ENCODE measurements around the gene UBE2Q1. TPM values are rescaled to one million over a fixed set of nuclear protein-coding genes. Genes with fewer than 3 reads are reported as not detected.

The UBE2Q1 gene
- total RNA-seq, 1 experiment from 2014 or later, result 52.8 TPM

GRCh38 chr1:154572468-154573167, 14.2 kb upstream of the UBE2Q1 start:
- Histone ChIP-seq H3K79me2 (ENCODE audit: low read depth) (no peaks in the 10 kb centered on the region), H3K4me1 (replicated peaks; ENCODE audit: insufficient read depth) (no peaks in the 10 kb centered on the region), H3K9me2 (ENCODE audit: insufficient read depth) (no peaks in the 10 kb centered on the region), H2AFZ (no peak overlapping the region), H3F3A (ENCODE audit: insufficient read depth, low read depth) (no peaks in the 10 kb centered on the region), H3K27ac (no peak overlapping the region), H3K27me3 (ENCODE audit: insufficient read depth, low read depth) (peaks cover 63% of the 10 kb centered on the region), H3K4me3 (no peak overlapping the region), H3K36me3 (ENCODE audit: low read depth) (no peaks in the 10 kb centered on the region), H3K4me2 (no peak overlapping the region), H3K9me3 (ENCODE audit: insufficient read depth, low read depth) (no peaks in the 10 kb centered on the region), H4K20me1 (ENCODE audit: insufficient read depth) (no peaks in the 10 kb centered on the region)
- POLR2A ChIA-PET (ENCODE audit: unreplicated experiment), result no interaction called here
- CTCF ChIA-PET, result no interaction called here
- TF ChIP-seq CTCF (conservative IDR thresholded peaks at IDR 0.05) (no peak), EZH2 (IDR thresholded peaks at IDR 0.05; ENCODE audit: low read depth) (no peak)
- BruUV-seq (replicated peaks), result no TSS peak
- no peak for DNase-seq
- intact Hi-C loops (cut with micrococcal nuclease; ENCODE audit: unreplicated experiment), result no loop called here

- TF ChIP-seq CTCF (conservative IDR thresholded peaks at IDR 0.05), result no peak
- TF ChIP-seq EZH2 (IDR thresholded peaks at IDR 0.05; ENCODE audit: low read depth), result no peak
- intact Hi-C loops (cut with micrococcal nuclease; ENCODE audit: unreplicated experiment), result no loop called here
- Histone ChIP-seq H3K79me2 (ENCODE audit: low read depth) (no peaks in the 10 kb centered on the region), H3K36me3 (ENCODE audit: low read depth) (no peaks in the 10 kb centered on the region), H4K20me1 (ENCODE audit: insufficient read depth) (no peaks in the 10 kb centered on the region), H3K4me1 (replicated peaks; ENCODE audit: insufficient read depth) (no peaks in the 10 kb centered on the region), H3F3A (ENCODE audit: insufficient read depth, low read depth) (no peaks in the 10 kb centered on the region), H3K4me2 (no peak overlapping the region), H3K27ac (no peak overlapping the region), H3K9me2 (ENCODE audit: insufficient read depth) (no peaks in the 10 kb centered on the region), H2AFZ (no peak overlapping the region), H3K9me3 (ENCODE audit: insufficient read depth, low read depth) (no peaks in the 10 kb centered on the region), H3K4me3 (no peak overlapping the region), H3K27me3 (ENCODE audit: insufficient read depth, low read depth) (peaks cover 70% of the 10 kb centered on the region)
- no TSS peak for BruUV-seq (replicated peaks)
- POLR2A ChIA-PET (ENCODE audit: unreplicated experiment), result no interaction called here
- CTCF ChIA-PET, result no interaction called here
- DNase-seq, result no peak
Measured at GRCh38 chr1:154571964-154572288, 13.5 kb upstream of the UBE2Q1 start.

- no peaks in the 10 kb centered on the region for H3K4me1 ChIP-seq (replicated peaks; ENCODE audit: insufficient read depth)
- H3K4me2 ChIP-seq, result no peak overlapping the region
- no peak overlapping the region for H3K27ac ChIP-seq
- H3K4me3 ChIP-seq, result no peak overlapping the region
- POLR2A ChIA-PET (ENCODE audit: unreplicated experiment), result no interaction called here
- peaks cover 76% of the 10 kb centered on the region for H3K27me3 ChIP-seq (ENCODE audit: insufficient read depth, low read depth)
- H4K20me1 ChIP-seq (ENCODE audit: insufficient read depth), result no peaks in the 10 kb centered on the region
- intact Hi-C loops (cut with micrococcal nuclease; ENCODE audit: unreplicated experiment), result no loop called here
- no peaks in the 10 kb centered on the region for H3K9me3 ChIP-seq (ENCODE audit: insufficient read depth, low read depth)
- H3K9me2 ChIP-seq (ENCODE audit: insufficient read depth), result no peaks in the 10 kb centered on the region
- H3K79me2 ChIP-seq (ENCODE audit: low read depth), result no peaks in the 10 kb centered on the region
- BruUV-seq (replicated peaks), result no TSS peak
- DNase-seq, result no peak
- H3F3A ChIP-seq (ENCODE audit: insufficient read depth, low read depth), result no peaks in the 10 kb centered on the region
- CTCF ChIA-PET, result no interaction called here
- no peak for TF ChIP-seq CTCF (conservative IDR thresholded peaks at IDR 0.05)
- no peak for TF ChIP-seq EZH2 (IDR thresholded peaks at IDR 0.05; ENCODE audit: low read depth)
- H2AFZ ChIP-seq, result no peak overlapping the region
- no peaks in the 10 kb centered on the region for H3K36me3 ChIP-seq (ENCODE audit: low read depth)
Measured at GRCh38 chr1:154571244-154571963, 12.9 kb upstream of the UBE2Q1 start.

All from PC-9 (cell line).